ENCODE results near the gene ADGRL3. TPM values are rescaled to one million over a fixed set of nuclear protein-coding genes. Genes with fewer than 3 reads are reported as not detected.
"Not testable (repeated sequence)": the region's sequence is repeated elsewhere in the genome, so short reads cannot be mapped to it uniquely, and the experiment has no call there.

ADGRL3 gene
- total RNA-seq, 2 donors from 2014 or later: 48.0 to 54.3 TPM

DNA sequence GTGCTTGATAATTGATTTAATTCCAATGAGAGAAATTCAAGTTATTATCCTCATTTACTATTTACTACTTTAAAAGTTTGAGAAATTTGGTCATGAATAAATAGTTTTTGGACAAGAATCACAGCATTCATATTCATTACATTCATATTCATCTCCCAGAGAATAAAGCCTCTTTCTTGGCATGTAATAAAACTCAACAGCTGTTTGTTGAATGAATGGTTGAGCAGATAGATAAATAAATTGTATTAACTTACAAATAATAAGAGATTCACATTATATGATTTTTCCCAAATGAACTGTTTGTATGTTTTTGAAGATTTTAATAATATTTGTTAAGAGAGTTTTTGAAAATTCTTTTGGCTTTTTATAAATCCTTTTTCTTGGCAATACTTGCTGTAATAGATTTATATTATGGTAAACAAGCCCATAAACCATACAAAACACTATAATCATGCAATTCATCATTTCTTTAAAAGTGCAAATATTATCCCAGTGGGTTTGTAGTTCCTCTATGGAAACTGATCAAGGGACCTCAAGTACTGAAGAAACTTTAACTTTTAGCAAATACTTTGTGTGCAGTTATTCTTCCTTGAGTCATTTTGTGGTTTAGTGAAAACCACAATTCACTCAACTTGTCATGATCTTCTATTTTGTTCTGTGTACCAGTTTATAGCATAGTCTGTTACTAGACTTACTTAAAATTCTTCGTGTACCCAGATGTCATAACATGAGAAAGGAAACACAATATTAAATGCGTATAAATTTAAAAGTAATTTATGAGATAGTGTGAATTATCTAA is 371.8 kb downstream of the ADGRL3 start:
- intact Hi-C loops (cut with DNase I): no loop called here
- DNase-seq (ENCODE audit: low spot score): no peak

- DNase-seq (ENCODE audit: low spot score): no peak
- intact Hi-C loops (cut with DNase I): no loop called here
Observed at GRCh38 chr4:61575796-61576195, 375.7 kb downstream of the ADGRL3 start.

DNA sequence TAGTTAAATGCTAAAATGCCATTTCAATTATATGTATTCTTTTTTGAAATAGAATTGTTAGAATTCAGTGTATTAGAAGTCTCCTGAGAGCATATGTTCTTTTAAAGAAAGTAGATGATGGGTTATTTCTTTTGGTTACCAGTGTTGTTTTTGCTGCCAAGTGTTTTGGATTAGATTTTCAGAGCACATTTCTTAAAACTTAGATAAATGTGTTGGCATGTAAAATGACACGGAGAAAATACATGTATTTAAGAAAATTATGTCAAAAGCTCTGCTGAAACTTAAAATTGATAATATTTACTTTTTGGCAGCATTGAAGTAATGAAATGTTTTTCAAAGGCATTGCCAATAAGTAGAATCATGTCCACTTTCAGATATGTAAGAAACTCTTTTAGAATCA is 379.7 kb downstream of the ADGRL3 start:
- intact Hi-C loops (cut with DNase I): no loop called here

DNA sequence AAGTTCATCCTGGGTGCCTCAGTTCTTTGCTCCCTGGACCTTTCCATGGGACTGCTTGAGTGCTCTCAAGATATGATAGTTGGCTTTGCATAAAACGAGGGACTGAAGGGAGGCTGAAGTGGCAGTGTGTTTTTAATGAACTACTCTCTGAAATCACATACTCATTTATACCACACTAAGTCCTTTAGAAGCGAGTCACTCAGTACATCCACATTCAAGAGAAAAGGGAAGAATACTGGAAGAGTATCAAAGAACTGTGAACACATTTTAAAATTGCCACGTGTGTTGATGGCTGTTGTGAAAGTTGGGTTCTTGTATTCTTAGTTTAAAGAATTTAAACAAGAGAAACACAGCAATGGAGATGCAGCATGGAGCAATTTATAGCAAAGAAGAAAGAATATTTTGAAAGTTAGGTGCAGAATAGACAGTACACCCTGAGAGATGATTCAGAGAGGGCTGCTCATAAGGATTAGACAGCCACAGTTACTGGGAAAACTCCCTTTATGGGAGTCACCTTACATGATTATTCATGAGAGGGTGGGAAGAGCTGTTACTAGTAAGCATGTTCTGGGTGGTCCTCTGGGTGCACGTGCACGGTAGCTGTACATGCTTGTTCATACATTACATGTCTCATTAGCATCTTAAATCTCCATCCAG is 380.7 kb downstream of the ADGRL3 start:
- intact Hi-C loops (cut with DNase I): no loop called here
- DNase-seq (ENCODE audit: low spot score): no peak

More for the DNA sequence above, 379.7 kb downstream of the ADGRL3 start:
- no peak for DNase-seq (ENCODE audit: low spot score)

DNA sequence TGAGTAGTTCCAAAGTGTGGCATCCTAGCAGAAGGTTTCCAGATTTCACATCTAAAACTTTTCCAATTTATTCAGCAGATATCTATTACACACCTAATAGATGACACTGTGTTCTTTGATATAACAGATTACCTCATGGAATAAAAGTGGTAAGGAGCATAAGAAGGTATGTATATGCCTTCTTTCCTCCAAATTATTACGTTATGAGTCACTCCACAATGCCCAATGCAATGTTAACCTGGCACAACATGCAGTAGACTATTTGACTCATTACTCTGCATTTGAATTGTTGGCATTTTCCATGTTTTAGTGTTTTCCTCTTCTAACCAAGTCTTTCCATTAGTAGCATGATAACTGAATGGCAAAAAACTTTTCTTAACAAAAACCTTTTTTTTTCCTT is 383.6 kb downstream of the ADGRL3 start:
- DNase-seq (ENCODE audit: low spot score): no peak
- intact Hi-C loops (cut with DNase I): no loop called here

GRCh38 chr4:61588621-61589402 is 388.7 kb downstream of the ADGRL3 start:
- intact Hi-C loops (cut with DNase I): no loop called here
- DNase-seq (ENCODE audit: low spot score): no peak

GRCh38 chr4:61590881-61591280 is 390.8 kb downstream of the ADGRL3 start:
- intact Hi-C loops (cut with DNase I): no loop called here

DNA sequence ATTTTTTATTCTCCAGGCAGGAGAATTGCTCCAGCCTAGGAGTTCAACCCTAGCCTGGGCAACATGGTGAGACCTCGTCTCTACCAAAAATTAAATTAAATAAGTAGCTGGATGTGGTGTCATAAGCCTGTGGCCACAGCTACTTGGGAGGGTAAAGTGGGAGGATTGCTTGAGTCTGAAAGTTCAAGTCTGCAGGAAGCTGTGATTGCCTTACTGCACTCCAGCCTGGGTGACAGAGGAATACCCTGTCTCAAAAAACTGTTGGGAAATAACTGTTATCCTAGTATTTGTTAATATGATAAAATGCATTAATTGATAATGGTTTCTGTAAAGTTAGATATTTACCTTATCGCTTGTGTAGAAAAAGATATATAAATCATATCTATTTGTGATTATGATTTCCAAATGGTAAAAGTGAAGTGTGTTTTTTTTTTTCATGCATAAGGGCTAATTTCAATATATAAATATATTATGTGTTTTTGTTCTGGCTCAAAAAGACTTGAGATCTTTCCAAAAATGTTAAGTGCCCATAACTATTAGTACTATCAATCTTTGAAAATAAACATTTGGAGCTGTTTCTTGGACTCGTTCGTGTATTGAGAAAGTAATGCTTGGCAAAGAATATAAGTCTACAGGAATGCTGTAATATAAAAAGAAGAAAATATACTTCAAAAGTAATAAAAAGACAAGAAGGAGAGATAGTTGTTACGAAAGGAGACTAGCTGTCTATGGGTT is 396.6 kb downstream of the ADGRL3 start:
- no peak for DNase-seq (ENCODE audit: low spot score)

More at GRCh38 chr4:61590881-61591280, 390.8 kb downstream of the ADGRL3 start:
- no peak for DNase-seq (ENCODE audit: low spot score)

DNA sequence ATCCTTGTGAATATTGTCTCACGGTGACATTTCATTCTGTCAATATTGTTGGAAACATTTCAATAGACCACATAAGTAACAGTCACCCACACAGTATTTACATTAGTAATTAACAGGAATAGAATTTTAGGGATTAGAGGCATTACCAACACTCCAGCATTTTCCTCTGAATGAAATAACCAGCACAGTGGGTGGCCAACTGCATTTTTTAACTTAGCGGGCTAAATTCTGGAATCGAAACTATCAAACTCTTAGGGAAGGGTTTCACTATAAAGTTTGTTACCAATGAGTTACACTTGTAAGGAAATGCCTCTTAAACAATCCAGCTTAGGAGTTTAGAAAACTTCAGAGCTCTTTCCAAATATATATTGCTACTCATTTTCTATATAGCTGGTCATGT is 403.0 kb downstream of the ADGRL3 start:
- no peak for DNase-seq (ENCODE audit: low spot score)
- intact Hi-C loops (cut with DNase I): no loop called here

More for the DNA sequence above, 396.6 kb downstream of the ADGRL3 start:
- intact Hi-C loops (cut with DNase I): no loop called here

DNA sequence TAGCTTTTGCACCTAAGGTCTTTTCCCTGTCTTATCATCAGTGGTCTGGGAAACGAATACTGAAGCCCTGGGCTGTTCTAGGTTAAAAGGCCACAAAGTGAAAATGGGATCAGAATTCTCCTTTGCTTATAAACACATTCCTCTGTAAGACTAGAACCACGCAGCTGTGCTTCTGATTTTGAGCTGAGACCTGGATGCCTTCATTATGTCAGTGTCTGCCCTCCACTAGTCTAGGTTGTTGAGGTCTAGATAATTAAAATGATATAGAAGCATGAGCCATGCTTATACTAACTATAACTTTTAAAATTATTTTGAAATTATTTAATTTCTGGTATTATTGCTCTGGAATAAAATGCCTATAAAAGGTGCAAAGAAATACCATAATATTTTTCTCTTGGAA is 403.9 kb downstream of the ADGRL3 start:
- intact Hi-C loops (cut with DNase I): no loop called here
- DNase-seq (ENCODE audit: low spot score): no peak

- DNase-seq (ENCODE audit: low spot score): no peak
- intact Hi-C loops (cut with DNase I): no loop called here
Observed at GRCh38 chr4:61605984-61606383, 405.9 kb downstream of the ADGRL3 start.

DNA sequence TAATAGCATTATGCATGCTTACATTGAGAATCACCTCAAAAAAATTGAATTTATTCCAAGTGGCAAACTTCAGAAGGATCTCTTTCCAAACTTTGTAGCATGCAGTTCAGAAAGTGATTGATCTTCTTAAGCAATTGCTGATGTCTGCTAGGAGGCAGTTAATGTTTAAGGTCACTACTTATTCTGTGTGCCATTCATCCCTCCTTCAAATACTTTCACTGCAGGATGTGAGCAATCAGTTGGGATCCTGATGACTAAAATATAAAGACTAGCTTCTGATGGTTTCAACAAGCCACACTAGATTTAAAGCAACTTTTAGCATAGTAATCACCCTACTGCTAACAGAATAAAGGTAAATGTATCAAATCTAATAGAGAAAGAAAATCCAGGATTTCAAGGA is 414.1 kb downstream of the ADGRL3 start:
- intact Hi-C loops (cut with DNase I): no loop called here
- no peak for DNase-seq (ENCODE audit: low spot score)

DNA sequence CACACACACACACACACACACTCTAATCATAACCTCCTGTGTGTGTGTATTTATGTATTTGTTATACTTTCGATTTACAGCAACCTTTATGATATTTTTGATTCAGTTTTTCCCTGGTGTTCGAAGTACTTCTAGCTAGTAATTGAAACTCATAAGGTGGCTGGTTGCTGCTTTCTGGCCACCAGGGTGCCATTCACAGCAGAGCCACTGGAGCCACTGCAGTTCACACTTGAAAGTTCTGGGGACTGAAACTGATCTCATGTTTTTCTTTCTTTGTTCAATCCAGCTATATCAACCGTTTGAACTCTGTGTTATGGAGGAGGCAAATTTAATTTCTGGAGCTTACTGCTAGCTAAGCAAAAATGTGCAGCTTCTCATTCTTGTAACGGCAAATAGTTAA is 419.4 kb downstream of the ADGRL3 start:
- no peak for DNase-seq (ENCODE audit: low spot score)
- intact Hi-C loops (cut with DNase I): no loop called here

GRCh38 chr4:61628282-61628681 is 428.2 kb downstream of the ADGRL3 start:
- DNase-seq (ENCODE audit: low spot score): no peak
- intact Hi-C loops (cut with DNase I): no loop called here

- DNase-seq (ENCODE audit: low spot score): no peak
- intact Hi-C loops (cut with DNase I): no loop called here
Observed at GRCh38 chr4:61628727-61629126, 428.6 kb downstream of the ADGRL3 start.

- DNase-seq (ENCODE audit: low spot score): no peak
- intact Hi-C loops (cut with DNase I): no loop called here
Observed at GRCh38 chr4:61630548-61630947, 430.4 kb downstream of the ADGRL3 start.

- DNase-seq (ENCODE audit: low spot score): no peak
- intact Hi-C loops (cut with DNase I): no loop called here
Observed at GRCh38 chr4:61638591-61638990, 438.5 kb downstream of the ADGRL3 start.

DNA sequence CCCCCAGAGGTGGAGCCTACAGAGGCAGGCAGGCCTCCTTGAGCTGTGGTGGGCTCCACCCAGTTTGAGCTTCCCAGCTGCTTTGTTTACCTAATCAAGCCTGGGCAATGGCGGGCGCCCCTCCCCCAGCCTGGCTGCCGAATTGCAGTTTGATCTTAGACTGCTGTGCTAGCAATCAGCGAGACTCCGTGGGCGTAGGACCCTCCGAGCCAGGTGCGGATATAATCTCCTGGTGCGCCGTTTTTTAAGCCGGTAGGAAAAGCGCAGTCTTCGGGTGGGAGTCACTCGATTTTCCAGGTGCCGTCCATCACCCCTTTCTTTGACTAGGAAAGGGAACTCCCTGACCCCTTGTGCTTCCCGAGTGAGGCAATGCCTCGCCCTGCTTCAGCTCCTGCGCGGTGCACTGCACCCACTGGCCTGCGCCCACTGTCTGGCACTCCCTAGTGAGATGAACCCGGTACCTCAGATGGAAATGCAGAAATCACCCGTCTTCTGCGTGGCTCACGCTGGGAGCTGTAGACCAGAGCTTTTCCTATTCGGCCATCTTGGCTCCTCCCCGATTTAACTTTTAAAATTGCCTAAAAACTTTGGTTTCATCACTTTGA is 446.7 kb downstream of the ADGRL3 start:
- DNase-seq (ENCODE audit: low spot score); intact Hi-C loops (cut with DNase I): not testable (repeated sequence)

DNA sequence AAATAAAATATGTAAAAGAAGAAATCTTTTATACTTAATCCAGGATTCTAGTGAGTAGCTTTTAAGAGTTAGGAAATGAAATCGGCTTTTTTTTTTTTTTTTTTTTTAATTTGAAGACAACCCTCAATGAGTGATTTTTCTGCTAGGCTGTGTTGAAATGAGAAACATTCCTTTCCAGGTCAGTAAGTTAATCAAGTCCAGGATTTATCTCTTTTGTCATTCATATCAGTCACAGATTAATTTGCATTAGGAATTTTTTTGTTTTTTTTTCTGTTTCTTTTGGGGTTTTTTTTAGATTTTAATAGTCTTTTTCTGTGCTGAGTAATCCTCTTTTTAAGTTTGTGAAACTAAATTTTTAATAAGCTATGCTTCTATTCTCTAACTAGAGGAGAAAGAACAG is 448.1 kb downstream of the ADGRL3 start:
- DNase-seq (ENCODE audit: low spot score): no peak
- intact Hi-C loops (cut with DNase I): no loop called here
